GM12801 (cell line): ENCODE results near the gene ZNF593.

Experiments
- CTCF ChIP-seq: IDR thresholded peaks from one replicate; pipeline ENCODE4 v1.5.1; 2011; ENCODE audit warnings: control low read depth; ENCODE audit not compliant: insufficient read length; ENCODE audit errors: extremely low read depth

ZNF593 gene

DNA sequence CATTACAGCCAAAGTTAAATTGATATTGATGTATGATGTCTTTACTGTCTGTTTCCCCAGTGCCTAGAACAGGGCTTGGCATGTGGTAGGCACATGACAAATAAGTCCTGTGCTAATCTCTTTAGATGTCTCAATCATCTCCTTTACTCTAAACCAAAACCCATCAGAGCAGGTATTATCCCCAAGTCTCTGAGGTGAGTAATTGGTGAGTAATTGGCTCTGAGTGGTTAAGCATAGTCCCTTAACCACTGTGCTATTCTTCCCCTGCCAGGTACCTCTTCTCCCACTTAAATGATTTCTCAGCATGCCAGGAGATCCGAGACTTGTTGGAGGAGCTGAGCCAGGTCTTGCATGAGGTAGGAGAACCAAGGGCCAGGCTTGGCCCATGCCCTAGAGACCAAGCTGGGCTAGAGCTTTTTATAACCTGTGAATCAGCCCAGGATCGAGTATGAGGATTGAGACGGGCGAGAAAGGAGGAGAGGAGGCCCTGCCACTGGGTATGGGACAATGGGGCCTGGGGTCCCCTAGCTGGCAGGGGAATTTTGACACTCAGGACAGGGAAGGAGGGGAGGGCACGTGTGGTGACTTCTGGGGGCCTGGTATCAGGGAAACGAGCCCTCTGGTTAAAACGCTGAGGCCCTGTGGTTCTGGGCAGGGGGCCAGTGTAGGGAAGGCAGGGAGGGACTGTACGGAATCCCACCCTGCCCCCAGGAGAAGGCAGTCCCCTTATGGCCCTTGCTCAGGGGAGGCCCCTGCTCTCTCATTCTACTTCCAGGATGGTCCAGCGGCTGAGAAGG is 12.1 kb downstream of the ZNF593 start:
- TF ChIP-seq CTCF = no peak

GRCh38 chr1:26182383-26182696 is 12.6 kb downstream of the ZNF593 start:
- TF ChIP-seq CTCF = no peak

DNA sequence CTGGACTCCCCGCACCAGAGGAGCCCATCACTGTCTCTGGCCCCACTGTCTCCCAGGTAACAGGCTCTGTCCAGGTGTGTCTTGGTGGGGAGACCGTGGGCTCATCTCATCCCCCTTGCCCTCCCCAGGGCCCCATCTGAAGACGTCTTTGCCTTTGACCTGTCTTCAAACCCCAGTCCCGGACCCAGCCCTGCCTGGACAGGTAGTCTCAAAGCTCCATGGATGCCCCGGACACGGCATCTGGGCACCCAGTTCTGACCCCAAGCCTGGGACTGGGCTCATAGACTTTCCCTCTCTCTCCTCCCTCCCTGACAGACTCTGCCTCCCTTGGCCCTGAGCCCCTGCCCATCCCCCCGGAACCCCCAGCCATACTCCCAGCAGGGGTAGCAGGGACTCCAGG is 14.4 kb downstream of the ZNF593 start:
- no peak for TF ChIP-seq CTCF

- no peak for TF ChIP-seq CTCF
Observed at GRCh38 chr1:26184883-26185282, 15.2 kb downstream of the ZNF593 start.

- no peak for TF ChIP-seq CTCF
Observed at GRCh38 chr1:26187882-26188281, 18.2 kb downstream of the ZNF593 start.

- TF ChIP-seq CTCF = no peak
Observed at GRCh38 chr1:26188477-26188876, 18.8 kb downstream of the ZNF593 start.

- TF ChIP-seq CTCF = no peak
Observed at GRCh38 chr1:26189331-26189730, 19.6 kb downstream of the ZNF593 start.
